HG03558 (cell line): Measurements from ENCODE around the gene PARD3.
"Not testable (repeated sequence)": the region's sequence is repeated elsewhere in the genome, so short reads cannot be mapped to it uniquely, and the experiment has no call there.

Source experiments
- ATAC-seq: cut with Tn5 transposase; IDR thresholded peaks from one replicate; pipeline ENCODE4 v1.9.1; 2021; ENCODE audit warnings: moderate number of reproducible peaks; ENCODE audit not compliant: unreplicated experiment; ENCODE audit errors: extremely low read depth

Gene PARD3

GRCh38 chr10:34415039-34415438 lies 400.1 kb downstream of the PARD3 start:
- ATAC-seq: no peak

GRCh38 chr10:34413756-34414587 lies 401.1 kb downstream of the PARD3 start:
- no peak for ATAC-seq

GRCh38 chr10:34413214-34413613 lies 401.9 kb downstream of the PARD3 start:
- no peak for ATAC-seq

- no peak for ATAC-seq
These were observed 406.1 kb downstream of the PARD3 start for GRCh38 chr10:34408956-34409355.

- ATAC-seq: no peak
These were observed 406.7 kb downstream of the PARD3 start for GRCh38 chr10:34408381-34408780.

- ATAC-seq: no peak
These were observed 407.7 kb downstream of the PARD3 start for GRCh38 chr10:34407324-34407805.

GRCh38 chr10:34406463-34407323 lies 408.4 kb downstream of the PARD3 start:
- no peak for ATAC-seq

GRCh38 chr10:34405611-34406462 lies 409.3 kb downstream of the PARD3 start:
- ATAC-seq: no peak

- ATAC-seq: no peak
These were observed 411.6 kb downstream of the PARD3 start for GRCh38 chr10:34403512-34403911.

GRCh38 chr10:34400075-34400474 lies 415.0 kb downstream of the PARD3 start:
- ATAC-seq: no peak

- no peak for ATAC-seq
These were observed 416.1 kb downstream of the PARD3 start for GRCh38 chr10:34399013-34399412.

GRCh38 chr10:34397324-34397723 lies 417.8 kb downstream of the PARD3 start:
- ATAC-seq: no peak

GRCh38 chr10:34396663-34397062 lies 418.4 kb downstream of the PARD3 start:
- no peak for ATAC-seq

- no peak for ATAC-seq
These were observed 422.4 kb downstream of the PARD3 start for GRCh38 chr10:34392641-34393170.

GRCh38 chr10:34391168-34391567 lies 423.9 kb downstream of the PARD3 start:
- not testable (repeated sequence) for ATAC-seq

GRCh38 chr10:34389801-34390200 lies 425.3 kb downstream of the PARD3 start:
- ATAC-seq: no peak

- ATAC-seq: no peak
These were observed 428.2 kb downstream of the PARD3 start for GRCh38 chr10:34386921-34387320.

- no peak for ATAC-seq
These were observed 430.7 kb downstream of the PARD3 start for GRCh38 chr10:34384372-34384771.

GRCh38 chr10:34382626-34383025 lies 432.5 kb downstream of the PARD3 start:
- ATAC-seq: no peak

GRCh38 chr10:34380856-34381255 lies 434.2 kb downstream of the PARD3 start:
- ATAC-seq: no peak
